ENCODE data around the gene ZNF175.

DNA sequence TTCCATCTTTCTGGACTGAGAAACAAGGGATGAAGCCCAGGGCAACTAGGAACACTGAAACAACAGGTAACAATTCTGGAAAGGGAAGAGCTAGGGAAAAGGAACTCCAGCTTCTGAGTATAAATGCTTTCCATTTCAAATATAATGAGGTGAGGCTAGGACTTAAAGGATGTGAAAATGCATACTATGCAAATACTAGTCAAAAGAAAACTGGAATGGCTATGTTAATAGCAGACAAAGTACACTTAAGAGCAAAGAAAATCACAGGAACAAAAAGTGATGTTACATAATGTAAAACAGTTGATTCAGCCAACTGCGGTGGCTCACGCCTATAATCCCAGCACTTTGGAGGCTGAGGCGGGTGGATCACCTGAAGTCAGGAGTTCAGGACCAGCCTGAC, 69.3 kb downstream of the ZNF175 start:
- TF ChIP-seq GATA3 (IDR thresholded peaks at IDR 0.05; ENCODE audit: low read depth, low read length) (no peak), GATA2 (IDR thresholded peaks at IDR 0.05; ENCODE audit: low read depth, low read length) (no peak)
